GM18526 (cell line): Measurements from ENCODE around the gene SERPINB12.

Experiments
- POLR2A ChIP-seq: IDR thresholded peaks from 3 replicates; pipeline ENCODE4 v1.6.1; 2011; ENCODE audit not compliant: insufficient read length; ENCODE audit errors: extremely low read depth

Gene SERPINB12

GRCh38 chr18:63606526-63606925, 64.4 kb downstream of the SERPINB12 start:
- TF ChIP-seq POLR2A: no peak

- TF ChIP-seq POLR2A: no peak
Measured at GRCh38 chr18:63613420-63613819, 71.3 kb downstream of the SERPINB12 start.

- TF ChIP-seq POLR2A: no peak
Measured at GRCh38 chr18:63617049-63617914, 75.1 kb downstream of the SERPINB12 start.

- TF ChIP-seq POLR2A: no peak
Measured at GRCh38 chr18:63617915-63618234, 75.7 kb downstream of the SERPINB12 start.
